Kidney (tissue), 14 donors: ENCODE measurements around the gene DNAJC1. TPM values are rescaled to one million over a fixed set of nuclear protein-coding genes. Genes with fewer than 3 reads are reported as not detected.

Experiments used
- DNase-seq, 5 donors: peaks; one replicate each; pipeline ENCODE4 v3.0.0-alpha.2; 2013 to 2020
- FAIRE-seq: peaks from 2 replicates; lab custom pipeline; 2012; peaks lifted over from hg19 to GRCh38; lab: Jason Lieb, UNC
- H3K27ac ChIP-seq, 2 donors: one replicate each; pipeline ENCODE4 v1.7.0; 2013; ENCODE audit warnings: low read depth in 2 of 2, low read length in 2 of 2, inconsistent platforms in 1 of 2
- H3K27me3 ChIP-seq: one replicate; pipeline ENCODE4 v1.7.1; 2013; ENCODE audit warnings: low read length, inconsistent platforms; ENCODE audit not compliant: control insufficient read depth, insufficient read depth
- H3K36me3 ChIP-seq, 3 donors: one replicate each; pipeline versions ENCODE4 v1.7.0 to v1.7.1; 2013; ENCODE audit warnings: low read length in 3 of 3, control low read depth in 1 of 3, inconsistent platforms in 1 of 3; ENCODE audit not compliant: insufficient read depth in 3 of 3, control insufficient read depth in 2 of 3
- H3K4me1 ChIP-seq, 3 donors: one replicate each; pipeline versions ENCODE4 v1.7.0 to v1.7.1; 2013; ENCODE audit warnings: low read length in 3 of 3, inconsistent platforms in 1 of 3, low read depth in 1 of 3; ENCODE audit not compliant: control insufficient read depth in 2 of 3, insufficient read depth in 2 of 3
- H3K4me3 ChIP-seq, 3 donors: one replicate each; pipeline versions ENCODE4 v1.7.0 to v1.8.1; 2013; ENCODE audit warnings: low read length in 3 of 3, control low read depth in 1 of 3, inconsistent platforms in 1 of 3
- H3K9ac ChIP-seq, 3 donors: one replicate each; pipeline versions ENCODE4 v1.7.0 to v1.7.1; 2013; ENCODE audit warnings: low read length in 3 of 3, control low read depth in 1 of 3, inconsistent platforms in 1 of 3
- H3K9me3 ChIP-seq, 3 donors: one replicate each; pipeline versions ENCODE4 v1.7.0 to v1.7.1; 2013; ENCODE audit warnings: low read length in 3 of 3, control low read depth in 1 of 3, inconsistent platforms in 1 of 3; ENCODE audit not compliant: control insufficient read depth in 2 of 3, insufficient read depth in 1 of 3
- CTCF ChIP-seq: IDR thresholded peaks from 3 replicates; pipeline ENCODE4 v1.5.1; 2012; ENCODE audit warnings: mild to moderate bottlenecking, moderate library complexity, borderline replicate concordance; ENCODE audit not compliant: insufficient read depth; ENCODE audit errors: extremely low read depth
- intact Hi-C: fragments of 100-400 bp; cut with DNase I; formaldehyde crosslinking; loops from one replicate; pipeline ENCODE4 v1.11.1; 2022
- polyA plus RNA-seq: library from polyadenylated mRNA; stranded (reverse); fragments of 350-450 nt; fragmentation: Illumina TruSeq; extraction: RNeasy Lipid Tissue Mini Kit (QIAGEN cat#74804); gene quantifications from one replicate; pipeline ENCODE4 v1.2.3, GENCODE V29; 2014; ENCODE audit warnings: low read depth, low replicate concordance; ENCODE audit not compliant: insufficient read depth
- total RNA-seq: library from RNA; stranded (reverse); fragmentation: NEBNext Ultra II Directional; extraction: Animal tissue kit (Norgen Biotek cat#: 25700); gene quantifications from one replicate; pipeline ENCODE4 v1.2.1, GENCODE V29; 2021
- donor health status: control.
- donor health status: control.
- donor health status: control.
- donor health status: control.
- donor health status: control.
- donor health status: DM: yes; HTN: yes; CAD: no.
- donor health status: Normal renal cell carcinoma (clear cell type).

The DNAJC1 gene
- total and polyA plus RNA-seq, 2 donors from 2014 or later, result 33.4 to 34.8 TPM

- TF ChIP-seq CTCF, result no peak
- H3K4me1 ChIP-seq, result peaks cover 0 to 14% (median 6%) of the 10 kb centered on the region in 3 donors
- FAIRE-seq (no peak), DNase-seq (peak in 1 of 5 donors; percentile 21)
- no peaks in the 10 kb centered on the region for H3K27me3 ChIP-seq
- H3K36me3 ChIP-seq, result peaks cover 0 to 2% (median 0%) of the 10 kb centered on the region in 3 donors
- no peak overlapping the region for H3K9ac ChIP-seq
- no peak overlapping the region for H3K4me3 ChIP-seq
- no peaks in the 10 kb centered on the region for H3K9me3 ChIP-seq
- no peak overlapping the region for H3K27ac ChIP-seq
- intact Hi-C loops, result no loop called here
These were observed 279.4 kb downstream of the DNAJC1 start for GRCh38 chr10:21724020-21724589.

- Histone ChIP-seq H3K4me1 (peaks cover 0 to 10% (median 6%) of the 10 kb centered on the region in 3 donors), H3K36me3 (peaks cover 0 to 2% (median 0%) of the 10 kb centered on the region in 3 donors), H3K27ac (no peak overlapping the region), H3K27me3 (no peaks in the 10 kb centered on the region), H3K4me3 (no peak overlapping the region), H3K9ac (no peak overlapping the region), H3K9me3 (no peaks in the 10 kb centered on the region)
- intact Hi-C loops, result no loop called here
- TF ChIP-seq CTCF, result no peak
- FAIRE-seq (no peak), DNase-seq (no peak)
These were observed 281.3 kb downstream of the DNAJC1 start for GRCh38 chr10:21722209-21722608.

- peaks cover 0 to 6% (median 6%) of the 10 kb centered on the region in 3 donors for H3K4me1 ChIP-seq
- H3K27me3 ChIP-seq, result no peaks in the 10 kb centered on the region
- H3K9ac ChIP-seq, result no peak overlapping the region
- H3K9me3 ChIP-seq, result no peaks in the 10 kb centered on the region
- TF ChIP-seq CTCF, result no peak
- intact Hi-C loops, result no loop called here
- no peak for FAIRE-seq
- DNase-seq, result peak in 1 of 5 donors; percentile 51
- H3K36me3 ChIP-seq, result peaks cover 0 to 2% (median under 1%) of the 10 kb centered on the region in 3 donors
- no peak overlapping the region for H3K27ac ChIP-seq
- H3K4me3 ChIP-seq, result no peak overlapping the region
These were observed 282.4 kb downstream of the DNAJC1 start for GRCh38 chr10:21721000-21721665.
